ENCODE data around the gene CCNB1IP1. TPM values are rescaled to one million over a fixed set of nuclear protein-coding genes. Genes with fewer than 3 reads are reported as not detected.
A peak's percentile ranks its signal among the peaks of the same experiment; 100 is the strongest.

Gene CCNB1IP1, protein sequence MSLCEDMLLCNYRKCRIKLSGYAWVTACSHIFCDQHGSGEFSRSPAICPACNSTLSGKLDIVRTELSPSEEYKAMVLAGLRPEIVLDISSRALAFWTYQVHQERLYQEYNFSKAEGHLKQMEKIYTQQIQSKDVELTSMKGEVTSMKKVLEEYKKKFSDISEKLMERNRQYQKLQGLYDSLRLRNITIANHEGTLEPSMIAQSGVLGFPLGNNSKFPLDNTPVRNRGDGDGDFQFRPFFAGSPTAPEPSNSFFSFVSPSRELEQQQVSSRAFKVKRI
- polyA plus RNA-seq: 67.7 TPM
- long read RNA-seq, donor 1, transcript CCNB1IP1-202 (7 exons, 1,479 nt): major isoform, 6 of 15 reads
- long read RNA-seq, donor 1, partial matches to known transcripts: 8 of 15 reads
- long read RNA-seq, donor 1, other reads (novel, unspliced or antisense): 0 of 15 reads
- long read RNA-seq, donor 2, transcript CCNB1IP1-202 (7 exons, 1,479 nt): major isoform, 16 of 56 reads
- long read RNA-seq, donor 2, partial matches to known transcripts: 38 of 56 reads
- long read RNA-seq, donor 2, other reads (novel, unspliced or antisense): 0 of 56 reads
- long read RNA-seq, donor 3: 0 reads
- long read RNA-seq, donor 4, partial matches to known transcripts: 0 of 1 reads
- long read RNA-seq, donor 4, other reads (novel, unspliced or antisense): 0 of 1 reads
- long read RNA-seq, donor 5, transcript CCNB1IP1-202 (7 exons, 1,479 nt): major isoform, 6 of 14 reads
- long read RNA-seq, donor 5, partial matches to known transcripts: 7 of 14 reads
- long read RNA-seq, donor 5, other reads (novel, unspliced or antisense): 0 of 14 reads
- long read RNA-seq, donor 6, transcript CCNB1IP1-202 (7 exons, 1,479 nt): major isoform, 20 of 46 reads
- long read RNA-seq, donor 6, partial matches to known transcripts: 26 of 46 reads
- long read RNA-seq, donor 6, other reads (novel, unspliced or antisense): 0 of 46 reads
- long read RNA-seq, donor 7, transcript CCNB1IP1-202 (7 exons, 1,479 nt): major isoform, 5 of 5 reads
- long read RNA-seq, donor 7, partial matches to known transcripts: 0 of 5 reads
- long read RNA-seq, donor 7, other reads (novel, unspliced or antisense): 0 of 5 reads
- long read RNA-seq, donor 8, transcript CCNB1IP1-202 (7 exons, 1,479 nt): major isoform, 16 of 69 reads
- long read RNA-seq, donor 8, partial matches to known transcripts: 52 of 69 reads
- long read RNA-seq, donor 8, other reads (novel, unspliced or antisense): 0 of 69 reads
- long read RNA-seq, donor 9, transcript CCNB1IP1-202 (7 exons, 1,479 nt): major isoform, 16 of 43 reads
- long read RNA-seq, donor 9, partial matches to known transcripts: 27 of 43 reads
- long read RNA-seq, donor 9, other reads (novel, unspliced or antisense): 0 of 43 reads
- long read RNA-seq, donor 10, transcript CCNB1IP1-202 (7 exons, 1,479 nt): major isoform, 7 of 22 reads
- long read RNA-seq, donor 10, partial matches to known transcripts: 13 of 22 reads
- long read RNA-seq, donor 10, other reads (novel, unspliced or antisense): 0 of 22 reads
- long read RNA-seq, donor 11, transcript CCNB1IP1-202 (7 exons, 1,479 nt): major isoform, 9 of 34 reads
- long read RNA-seq, donor 11, partial matches to known transcripts: 23 of 34 reads
- long read RNA-seq, donor 11, other reads (novel, unspliced or antisense): 0 of 34 reads

DNA sequence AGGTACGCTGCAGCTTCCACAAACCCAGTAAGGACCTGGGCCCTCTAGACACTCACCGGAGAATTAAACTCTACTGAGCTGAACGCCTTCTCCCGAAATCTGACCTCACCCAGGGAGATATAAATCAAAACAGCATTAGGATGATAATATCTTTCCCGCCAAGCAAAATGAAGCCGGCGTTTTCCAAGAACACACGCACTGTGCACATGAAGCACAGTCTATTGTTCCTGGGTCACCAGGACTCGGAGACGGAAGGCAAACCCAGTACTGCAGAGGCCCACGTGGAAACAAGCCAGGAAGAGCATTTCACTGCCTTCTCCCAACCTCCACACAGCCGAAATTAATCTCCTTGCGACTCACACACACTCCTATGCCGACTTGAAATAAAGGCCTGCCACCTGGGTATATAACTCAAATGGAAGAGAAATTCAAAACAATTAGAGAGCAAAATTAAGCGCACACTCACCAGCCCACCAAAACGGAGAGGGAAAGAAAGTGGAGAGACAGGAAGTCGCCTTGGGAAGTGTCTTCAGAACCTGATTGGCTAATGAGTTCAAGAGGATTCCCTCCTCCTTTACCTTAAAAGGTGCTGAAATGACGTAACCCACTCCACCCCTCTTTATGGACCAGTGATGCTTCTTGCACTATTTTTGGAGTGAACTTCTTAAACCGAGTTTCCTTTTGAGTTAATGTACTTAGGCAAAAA, at the start of gene CCNB1IP1:
Gene CCNB1IP1 (minus strand): TSS at position 492 of the 706 bp plus-strand sequence. CDS start 16,756 bp downstream, outside the sequence.
- H3K4me3 ChIP-seq (ENCODE audit: low read length): peak within 1 kb of the TSS; percentile 48
- no peaks in the 10 kb centered on the region for H3K27me3 ChIP-seq (ENCODE audit: control insufficient read depth, insufficient read depth, low read length)
- H3K27ac ChIP-seq (ENCODE audit: low read length): peak within 1 kb of the TSS; percentile 71
- H3K4me1 ChIP-seq (ENCODE audit: control insufficient read depth, insufficient read depth, low read length): no peaks in the 10 kb centered on the region
- H3K9me3 ChIP-seq (ENCODE audit: control insufficient read depth, low read depth, low read length): no peaks in the 10 kb centered on the region
- 0% methylated on average over 1 of the region's 19 CpGs for WGBS (ENCODE audit: insufficient coverage, low lambda C conversion rate)
- peaks cover 5% of the 10 kb centered on the region for H3K36me3 ChIP-seq (ENCODE audit: control insufficient read depth, insufficient read depth, low read length)
- DNase-seq: peak; percentile 83 to 89

DNA sequence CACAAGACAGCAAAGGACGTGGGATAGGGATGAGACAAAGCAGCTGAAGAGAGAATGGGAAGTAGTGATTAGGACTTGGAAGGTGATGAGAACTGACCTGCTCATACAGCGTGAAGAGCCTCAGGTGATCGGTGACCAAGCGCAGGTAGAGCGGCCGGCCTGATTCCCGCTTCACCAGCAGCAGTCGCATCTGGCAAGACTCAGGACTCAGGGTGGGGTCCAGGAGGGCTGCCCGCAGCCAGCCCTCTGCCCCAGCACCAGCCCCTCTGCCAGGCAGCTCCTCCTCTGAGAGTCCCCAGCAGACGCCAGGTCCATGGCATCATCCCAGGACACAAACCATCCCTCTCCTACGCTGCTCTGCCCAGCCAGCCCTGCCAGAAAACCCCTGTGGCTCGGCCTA, 49.4 kb upstream of the CCNB1IP1 start:
- H3K27me3 ChIP-seq (ENCODE audit: control insufficient read depth, insufficient read depth, low read length): no peaks in the 10 kb centered on the region
- no peak for DNase-seq
- no peak overlapping the region for H3K27ac ChIP-seq (ENCODE audit: low read length)
- H3K9me3 ChIP-seq (ENCODE audit: control insufficient read depth, low read depth, low read length): no peaks in the 10 kb centered on the region
- H3K4me1 ChIP-seq (ENCODE audit: control insufficient read depth, insufficient read depth, low read length): peaks cover 19% of the 10 kb centered on the region
- peaks cover 94% of the 10 kb centered on the region for H3K36me3 ChIP-seq (ENCODE audit: control insufficient read depth, insufficient read depth, low read length)
- no peak overlapping the region for H3K4me3 ChIP-seq (ENCODE audit: low read length)
- WGBS (ENCODE audit: insufficient coverage, low lambda C conversion rate): no CpG with 5 or more reads among the region's 12 CpGs

DNA sequence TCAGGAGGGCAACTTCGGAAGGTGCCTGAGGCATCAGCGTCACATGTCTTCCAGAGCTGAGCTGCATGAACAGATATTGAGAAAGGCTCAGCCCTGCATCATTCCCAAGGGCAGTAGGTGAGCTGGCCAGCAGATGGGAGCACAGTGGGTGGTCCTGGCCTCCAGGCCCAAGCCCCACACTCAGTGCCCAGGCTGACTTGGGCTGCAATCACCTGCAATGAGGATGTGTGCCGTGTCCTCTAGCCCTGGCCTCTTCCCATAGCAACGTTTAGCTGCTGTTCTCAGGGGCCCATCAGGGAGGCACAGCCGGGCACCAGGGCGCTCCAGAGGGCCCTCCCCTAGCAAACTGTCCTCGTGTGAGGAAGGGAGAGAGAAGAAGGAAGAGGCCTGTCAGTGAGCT, 48.3 kb upstream of the CCNB1IP1 start:
- Histone ChIP-seq H3K9me3 (ENCODE audit: control insufficient read depth, low read depth, low read length) (no peaks in the 10 kb centered on the region), H3K27ac (ENCODE audit: low read length) (peak overlapping the region; percentile 47), H3K36me3 (ENCODE audit: control insufficient read depth, insufficient read depth, low read length) (peaks cover 93% of the 10 kb centered on the region), H3K4me3 (ENCODE audit: low read length) (no peak overlapping the region), H3K4me1 (ENCODE audit: control insufficient read depth, insufficient read depth, low read length) (peaks cover 31% of the 10 kb centered on the region), H3K27me3 (ENCODE audit: control insufficient read depth, insufficient read depth, low read length) (no peaks in the 10 kb centered on the region)
- no CpG with 5 or more reads among the region's 7 CpGs for WGBS (ENCODE audit: insufficient coverage, low lambda C conversion rate)
- DNase-seq: no peak

DNA sequence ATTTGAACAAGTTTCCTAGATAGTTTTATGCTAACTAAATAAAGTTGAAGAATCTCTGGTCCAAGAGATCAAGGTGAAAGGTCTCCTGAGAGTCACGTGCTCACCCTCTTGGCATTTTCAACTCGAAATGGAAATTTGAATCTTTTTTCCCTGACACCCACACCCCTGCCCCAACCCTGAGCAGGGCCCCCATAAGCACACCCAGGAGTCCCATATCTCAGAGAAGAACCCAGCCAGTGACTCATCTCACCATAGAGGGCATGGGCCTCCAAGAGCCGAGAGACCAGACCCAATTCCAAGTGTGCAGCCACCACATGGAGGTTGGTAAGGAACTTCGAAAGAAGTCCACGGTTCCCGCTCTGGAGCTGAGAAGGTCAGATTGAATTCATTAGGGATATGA, 47.6 kb upstream of the CCNB1IP1 start:
- WGBS (ENCODE audit: insufficient coverage, low lambda C conversion rate): 30% methylated on average over 2 of the region's 6 CpGs
- peak; percentile 29 to 66 for DNase-seq
- H3K27ac ChIP-seq (ENCODE audit: low read length): peak overlapping the region; percentile 41
- H3K36me3 ChIP-seq (ENCODE audit: control insufficient read depth, insufficient read depth, low read length): peaks cover 87% of the 10 kb centered on the region
- H3K4me3 ChIP-seq (ENCODE audit: low read length): no peak overlapping the region
- H3K4me1 ChIP-seq (ENCODE audit: control insufficient read depth, insufficient read depth, low read length): peaks cover 35% of the 10 kb centered on the region
- H3K27me3 ChIP-seq (ENCODE audit: control insufficient read depth, insufficient read depth, low read length): no peaks in the 10 kb centered on the region
- H3K9me3 ChIP-seq (ENCODE audit: control insufficient read depth, low read depth, low read length): no peaks in the 10 kb centered on the region

DNA sequence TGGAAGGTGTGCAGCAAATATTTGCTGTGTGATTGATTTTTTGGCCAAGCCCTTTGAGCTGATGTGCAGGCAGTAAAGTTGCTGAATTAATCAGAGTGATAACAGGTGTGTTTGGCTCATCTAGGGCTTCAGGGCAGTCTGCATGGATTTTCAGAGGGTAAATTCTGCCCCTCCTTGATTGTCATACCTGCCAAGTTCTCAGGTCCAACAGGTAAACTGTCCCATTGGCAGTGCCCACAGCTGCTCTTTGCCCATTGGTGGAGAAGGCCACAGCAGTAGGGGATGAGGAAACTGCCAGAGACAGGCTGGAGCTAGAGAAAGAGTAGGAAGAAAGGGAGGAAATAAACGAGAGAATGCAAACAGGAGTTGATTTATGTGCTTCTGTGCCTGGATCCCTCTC, 46.7 kb upstream of the CCNB1IP1 start:
- peaks cover 82% of the 10 kb centered on the region for H3K36me3 ChIP-seq (ENCODE audit: control insufficient read depth, insufficient read depth, low read length)
- DNase-seq: no peak
- peak overlapping the region; percentile 41 for H3K27ac ChIP-seq (ENCODE audit: low read length)
- no peaks in the 10 kb centered on the region for H3K9me3 ChIP-seq (ENCODE audit: control insufficient read depth, low read depth, low read length)
- H3K4me3 ChIP-seq (ENCODE audit: low read length): no peak overlapping the region
- no CpG with 5 or more reads among the region's 1 CpG for WGBS (ENCODE audit: insufficient coverage, low lambda C conversion rate)
- peaks cover 39% of the 10 kb centered on the region for H3K4me1 ChIP-seq (ENCODE audit: control insufficient read depth, insufficient read depth, low read length)
- H3K27me3 ChIP-seq (ENCODE audit: control insufficient read depth, insufficient read depth, low read length): no peaks in the 10 kb centered on the region

DNA sequence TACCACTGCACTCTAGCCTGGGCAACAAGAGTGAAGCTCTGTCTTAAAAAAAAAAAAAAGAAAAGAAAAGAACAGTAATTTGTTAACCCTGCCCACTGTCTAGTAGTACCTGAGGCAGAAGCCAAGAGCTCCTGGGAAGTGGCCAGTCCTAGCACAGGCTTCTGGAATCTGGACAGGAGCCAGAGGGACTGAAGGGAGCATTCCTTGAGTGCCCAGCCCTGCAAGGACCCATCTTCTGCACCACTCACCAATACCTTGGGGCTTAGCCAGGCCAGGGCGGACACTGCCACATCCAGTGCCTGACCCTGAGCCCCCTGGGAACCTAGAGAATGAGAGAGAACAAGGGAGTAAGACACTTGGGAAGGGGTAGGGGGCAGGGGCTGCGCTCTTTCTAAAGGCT, 44.1 kb upstream of the CCNB1IP1 start:
- no peak for DNase-seq
- WGBS (ENCODE audit: insufficient coverage, low lambda C conversion rate): no CpG with 5 or more reads among the region's 2 CpGs

DNA sequence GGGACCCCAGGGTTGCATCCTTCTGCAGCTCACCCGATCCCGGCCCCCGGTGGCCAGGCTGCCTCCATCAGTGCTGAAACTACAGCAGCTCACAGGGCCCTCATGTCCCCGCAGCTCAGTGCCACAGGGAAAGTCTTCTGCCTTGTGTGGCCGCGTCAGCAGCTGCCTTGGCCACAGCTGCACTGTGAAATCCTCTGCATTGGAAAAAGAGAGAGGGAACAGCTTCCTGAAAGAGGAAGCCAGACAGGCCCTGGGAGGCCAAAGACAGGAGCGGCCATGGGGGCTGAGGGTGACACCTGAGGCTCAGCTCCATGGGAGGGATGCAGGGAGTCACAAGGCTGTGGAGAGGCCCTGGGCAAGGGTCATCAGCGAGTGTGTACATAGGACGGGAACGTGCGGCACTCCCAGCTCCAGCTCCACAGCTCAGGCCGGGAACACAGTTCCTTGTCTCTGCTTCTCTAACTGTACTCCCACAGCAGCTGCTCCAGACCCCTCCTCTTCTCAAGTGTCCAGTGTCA, 43.1 kb upstream of the CCNB1IP1 start:
- H3K27ac ChIP-seq (ENCODE audit: low read length): peak overlapping the region; percentile 98
- no peaks in the 10 kb centered on the region for H3K27me3 ChIP-seq (ENCODE audit: control insufficient read depth, insufficient read depth, low read length)
- 40% methylated on average over 1 of the region's 12 CpGs for WGBS (ENCODE audit: insufficient coverage, low lambda C conversion rate)
- H3K36me3 ChIP-seq (ENCODE audit: control insufficient read depth, insufficient read depth, low read length): peaks cover 82% of the 10 kb centered on the region
- H3K4me1 ChIP-seq (ENCODE audit: control insufficient read depth, insufficient read depth, low read length): peaks cover 29% of the 10 kb centered on the region
- H3K4me3 ChIP-seq (ENCODE audit: low read length): no peak overlapping the region
- DNase-seq: peak; percentile 95 to 98
- no peaks in the 10 kb centered on the region for H3K9me3 ChIP-seq (ENCODE audit: control insufficient read depth, low read depth, low read length)

More for the DNA sequence above, 44.1 kb upstream of the CCNB1IP1 start:
- Histone ChIP-seq H3K36me3 (ENCODE audit: control insufficient read depth, insufficient read depth, low read length) (peaks cover 82% of the 10 kb centered on the region), H3K9me3 (ENCODE audit: control insufficient read depth, low read depth, low read length) (no peaks in the 10 kb centered on the region), H3K4me1 (ENCODE audit: control insufficient read depth, insufficient read depth, low read length) (peaks cover 39% of the 10 kb centered on the region), H3K4me3 (ENCODE audit: low read length) (no peak overlapping the region), H3K27ac (ENCODE audit: low read length) (peak overlapping the region; percentile 98), H3K27me3 (ENCODE audit: control insufficient read depth, insufficient read depth, low read length) (no peaks in the 10 kb centered on the region)

DNA sequence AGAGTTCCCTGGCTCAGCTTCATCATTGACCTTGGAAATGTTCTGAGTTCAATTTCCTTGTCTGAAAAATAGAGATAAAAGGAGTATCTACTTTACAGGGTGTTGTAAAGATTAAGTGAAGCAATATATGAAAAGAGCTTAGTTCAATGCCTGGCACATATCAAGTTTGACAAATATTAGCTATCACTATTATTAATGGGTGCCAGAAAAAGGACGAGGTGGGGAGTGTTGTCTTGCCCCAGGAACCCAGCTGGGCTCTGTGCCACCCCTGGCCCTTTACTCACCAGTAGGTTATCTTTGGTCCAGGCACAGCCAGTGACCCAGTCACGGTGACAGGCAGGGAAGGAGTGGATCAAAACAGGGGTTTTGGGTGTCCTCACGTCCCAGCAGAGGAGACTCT, 42.4 kb upstream of the CCNB1IP1 start:
- WGBS (ENCODE audit: insufficient coverage, low lambda C conversion rate): 27% methylated on average over 2 of the region's 3 CpGs
- H3K27me3 ChIP-seq (ENCODE audit: control insufficient read depth, insufficient read depth, low read length): no peaks in the 10 kb centered on the region
- peaks cover 28% of the 10 kb centered on the region for H3K4me1 ChIP-seq (ENCODE audit: control insufficient read depth, insufficient read depth, low read length)
- no peak overlapping the region for H3K4me3 ChIP-seq (ENCODE audit: low read length)
- H3K9me3 ChIP-seq (ENCODE audit: control insufficient read depth, low read depth, low read length): no peaks in the 10 kb centered on the region
- peak overlapping the region; percentile 98 for H3K27ac ChIP-seq (ENCODE audit: low read length)
- peak in 1 of 2 donors; percentile 72 for DNase-seq
- peaks cover 82% of the 10 kb centered on the region for H3K36me3 ChIP-seq (ENCODE audit: control insufficient read depth, insufficient read depth, low read length)

DNA sequence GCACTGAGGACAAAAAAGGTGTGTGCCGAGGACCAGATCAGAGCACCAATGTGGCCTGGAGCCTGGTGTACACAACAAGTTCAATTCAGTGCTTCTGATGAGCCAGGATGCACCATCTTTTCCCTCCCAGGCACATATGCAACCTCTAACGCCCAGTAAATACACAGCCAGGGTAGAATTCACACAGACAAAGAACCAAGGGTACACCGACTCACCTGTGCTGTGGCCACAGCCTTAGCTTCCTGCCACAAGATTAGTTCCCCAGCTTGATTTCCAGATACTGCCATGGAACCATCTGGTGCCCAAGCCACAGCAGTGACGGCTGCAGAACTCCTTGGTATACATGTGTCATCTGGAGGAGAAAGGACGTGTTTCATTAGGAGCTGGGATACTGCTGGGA, 39.7 kb upstream of the CCNB1IP1 start:
- Histone ChIP-seq H3K27me3 (ENCODE audit: control insufficient read depth, insufficient read depth, low read length) (no peaks in the 10 kb centered on the region), H3K4me3 (ENCODE audit: low read length) (no peak overlapping the region), H3K36me3 (ENCODE audit: control insufficient read depth, insufficient read depth, low read length) (peaks cover 78% of the 10 kb centered on the region), H3K4me1 (ENCODE audit: control insufficient read depth, insufficient read depth, low read length) (peaks cover 22% of the 10 kb centered on the region), H3K27ac (ENCODE audit: low read length) (no peak overlapping the region), H3K9me3 (ENCODE audit: control insufficient read depth, low read depth, low read length) (no peaks in the 10 kb centered on the region)
- no peak for DNase-seq
- WGBS (ENCODE audit: insufficient coverage, low lambda C conversion rate): 100% methylated on average over 1 of the region's 5 CpGs
